Heart right ventricle (tissue), 16 donors: ENCODE measurements around the gene RAP1GAP. TPM values are rescaled to one million over a fixed set of nuclear protein-coding genes. Genes with fewer than 3 reads are reported as not detected.

ENCODE experiments used
- ATAC-seq, 8 donors: fragments of 200-7000 bp; cut with Tn5 transposase; one replicate each; pipeline ENCODE4 v1.9.1; 2020; ENCODE audit warnings: mild to moderate bottlenecking in 8 of 8, moderate library complexity in 8 of 8, moderate number of reproducible peaks in 1 of 8
- DNase-seq, 2 donors: peaks; one replicate each; pipeline ENCODE4 v3.0.0-alpha.2; 2020
- H3K27ac ChIP-seq, 10 donors: fragments of 200-600 bp; sonication (generic) in 2 of 10; one replicate each; pipeline versions ENCODE4 v1.5.0 to v1.8.0; 2020 to 2022; ENCODE audit warnings: mild to moderate bottlenecking in 3 of 10
- H3K27me3 ChIP-seq, 7 donors: fragments of 200-600 bp; one replicate each; pipeline ENCODE4 v1.8.0; 2021 to 2022; ENCODE audit warnings: mild to moderate bottlenecking in 2 of 7
- H3K36me3 ChIP-seq, 9 donors: fragments of 200-600 bp; sonication (generic) in 1 of 9; one replicate each; pipeline versions ENCODE4 v1.5.0 to v1.8.0; 2020 to 2022; ENCODE audit warnings: mild to moderate bottlenecking in 2 of 9
- H3K4me1 ChIP-seq, 9 donors: fragments of 200-600 bp; sonication (generic) in 1 of 9; one replicate each; pipeline versions ENCODE4 v1.5.0 to v1.8.0; 2020 to 2022; ENCODE audit warnings: mild to moderate bottlenecking in 4 of 9
- H3K4me3 ChIP-seq, 10 donors: fragments of 200-600 bp; sonication (generic) in 2 of 10; one replicate each; pipeline versions ENCODE4 v1.5.0 to v1.8.0; 2020 to 2022; ENCODE audit warnings: mild to moderate bottlenecking in 7 of 10, moderate library complexity in 2 of 10
- H3K9me3 ChIP-seq, 11 donors: fragments of 200-600 bp in 10 of 11; sonication (generic) in 2 of 11; one replicate each; pipeline versions ENCODE4 v1.5.0 to v1.8.0; 2013 to 2022; ENCODE audit warnings: mild to moderate bottlenecking in 2 of 11, control low read depth in 1 of 11, moderate library complexity in 1 of 11
- CTCF ChIP-seq, 9 donors: fragments of 200-600 bp; sonication (generic) in 2 of 9; IDR thresholded peaks; one replicate each; pipeline versions ENCODE4 v1.5.0 to v1.8.0; 2021 to 2022; ENCODE audit warnings: antibody characterized with exemption in 9 of 9, mild to moderate bottlenecking in 5 of 9, moderate library complexity in 1 of 9
- WGBS, 2 donors: extraction: QIAGEN DNeasy Blood & Tissue Kit; methylation state at CpG; one replicate each; pipeline ENCODE4 v1.1.7; 2013; ENCODE audit warnings: inconsistent platforms in 1 of 2; 5-methylcytosine and 5-hydroxymethylcytosine counted together
- intact Hi-C, 10 donors: fragments of 100-400 bp; cut with DNase I; formaldehyde crosslinking; loops; one replicate each; pipeline versions ENCODE4 v1.11.1 to v1.14.2; 2022
- polyA plus RNA-seq, 2 donors: library from polyadenylated mRNA; stranded (reverse); fragments of 200-250 nt; gene quantifications; one replicate each; pipeline ENCODE4 v1.2.3, GENCODE V29; 2013
- total RNA-seq, 10 donors: library from RNA; stranded (reverse); fragmentation: NEBNext Ultra II Directional in 3 of 10; extraction: Animal tissue kit (Norgen Biotek cat#: 25700) in 3 of 10; gene quantifications; one replicate each; pipeline versions ENCODE4 v1.2.1 to v1.2.4, GENCODE V29; 2021 to 2023
- donor health status: Arrhythmogenic right ventricular cardiomyopathy.
- donor health status: ischemic (EF 13 %, LVEDD 7.1; RV severe dilation, severe dysfunction).
- donor health status: healthy with polysubstance abuse.
- donor health status: DM: no; HTN: yes; CAD: no.
- donor health status: DM: no; HTN: no; CAD: no.
- donor health status: ischemic (EF 25% LVEDD 6.9; RV normal size, moderate dysfunction).
- donor health status: ischemic (EF 25% LVEDD 5.7; RV mildly dilated, moderate dysfunction).
- donor health status: healthy.
- donor health status: DM: yes; HTN: yes; CAD: no.
- donor health status: Ischemic cardiomyopathy.
- donor health status: ischemic (EF 35%, LVEDD 5.7; RV mildly dilated, moderate dysfunction).
- donor health status: nonischemic (EF 11% LVEDD 7.7; RV severe dilation, severe dysfunction).
- donor health status: DM: yes; HTN: yes; CAD: no.
- donor health status: PGD.
- donor health status: ischemic (EF 29% LVEDD 5.4; RV normal size, mild dysfunction).
- donor health status: nonischemic (EF 23%, LVEDD 6.1; RV moderate dilation, normal function).

Gene RAP1GAP
- total and polyA plus RNA-seq, 12 donors = 0.42 to 5.9 (median 4.0) TPM

GRCh38 chr1:21594935-21595897, 73.9 kb downstream of the RAP1GAP start:
- Histone ChIP-seq H3K36me3 (no peaks in the 10 kb centered on the region), H3K27me3 (peaks cover 0 to 31% (median 11%) of the 10 kb centered on the region in 7 donors), H3K4me1 (peaks cover 0 to 8% (median 0%) of the 10 kb centered on the region in 9 donors), H3K4me3 (no peak overlapping the region), H3K27ac (no peak overlapping the region), H3K9me3 (no peaks in the 10 kb centered on the region)
- intact Hi-C loops = loop anchor here in 4 of 10 donors (1.0 to 10.0 kb wide), 6 partner anchors 86 to 360 kb away; partner anchors contain the start of gene ALPL (in 2 of the 4)
- peak; percentile 40 to 75 (median 61) for TF ChIP-seq CTCF (IDR thresholded peaks at IDR 0.05)
- WGBS, 2 donors = 60 to 62% methylated on average over 26 of the region's 26 CpGs
- DNase-seq (peak; percentile 53 to 66), ATAC-seq (peak in 4 of 8 donors; percentile 45 to 68 (median 52))

- no peak for ATAC-seq
- WGBS, 2 donors = 73 to 76% methylated on average over 10 of the region's 11 CpGs
- Histone ChIP-seq H3K4me3 (no peak overlapping the region), H3K27ac (no peak overlapping the region), H3K9me3 (no peaks in the 10 kb centered on the region), H3K36me3 (no peaks in the 10 kb centered on the region), H3K4me1 (peaks cover 0 to 9% (median 0%) of the 10 kb centered on the region in 9 donors), H3K27me3 (peaks cover 0 to 30% (median 13%) of the 10 kb centered on the region in 7 donors)
- no peak for TF ChIP-seq CTCF (IDR thresholded peaks at IDR 0.05)
- no peak for DNase-seq
- intact Hi-C loops = loop anchor here in 2 of 10 donors (10.0 kb wide), 2 partner anchors 220 to 360 kb away; no protein-coding TSS in a partner anchor
These were observed 74.7 kb downstream of the RAP1GAP start for GRCh38 chr1:21594501-21594900.

GRCh38 chr1:21593231-21593630, 75.9 kb downstream of the RAP1GAP start:
- TF ChIP-seq CTCF (IDR thresholded peaks at IDR 0.05) = no peak
- no peaks in the 10 kb centered on the region for H3K36me3 ChIP-seq
- H3K4me1 ChIP-seq = peaks cover 0 to 9% (median 0%) of the 10 kb centered on the region in 9 donors
- ATAC-seq (no peak), DNase-seq (no peak)
- no peaks in the 10 kb centered on the region for H3K9me3 ChIP-seq
- intact Hi-C loops = loop anchor here in 2 of 10 donors (10.0 kb wide), 2 partner anchors 218 to 358 kb away; no protein-coding TSS in a partner anchor
- no peak overlapping the region for H3K4me3 ChIP-seq
- WGBS, 2 donors = 80 to 89% methylated on average over 8 of the region's 8 CpGs
- no peak overlapping the region for H3K27ac ChIP-seq
- H3K27me3 ChIP-seq = peaks cover 0 to 29% (median 13%) of the 10 kb centered on the region in 7 donors

GRCh38 chr1:21592086-21592865, 76.9 kb downstream of the RAP1GAP start:
- DNase-seq (no peak), ATAC-seq (no peak)
- WGBS, 2 donors = 86% methylated on average over 12 of the region's 12 CpGs
- H3K27me3 ChIP-seq = peaks cover 0 to 31% (median 13%) of the 10 kb centered on the region in 7 donors
- intact Hi-C loops = loop anchor here in 2 of 10 donors (10.0 kb wide), 2 partner anchors 217 to 357 kb away; no protein-coding TSS in a partner anchor
- no peaks in the 10 kb centered on the region for H3K36me3 ChIP-seq
- peaks cover 0 to 12% (median 3%) of the 10 kb centered on the region in 9 donors for H3K4me1 ChIP-seq
- H3K27ac ChIP-seq = no peak overlapping the region
- no peak for TF ChIP-seq CTCF (IDR thresholded peaks at IDR 0.05)
- no peak overlapping the region for H3K4me3 ChIP-seq
- no peaks in the 10 kb centered on the region for H3K9me3 ChIP-seq
